A549 (cell line): ENCODE data around the gene ARMC6.

Experiments
- CHD2 ChIP-seq: fragments of 150-350 bp; IDR thresholded peaks from 2 replicates; pipeline ENCODE4 v1.6.1; 2014; ENCODE audit warnings: low read length; ENCODE audit not compliant: partially characterized antibody
- ESRRA ChIP-seq: fragments of 150-350 bp; IDR thresholded peaks from 2 replicates; pipeline ENCODE4 v1.6.1; 2014; ENCODE audit warnings: mild to moderate bottlenecking, low read length, borderline replicate concordance
- HOXB13 ChIP-seq: fragments of 250-450 bp; sonication (Bioruptor Pico); IDR thresholded peaks from 2 replicates; pipeline ENCODE4 v1.5.0; 2020; ENCODE audit warnings: low read depth, mild to moderate bottlenecking, moderate library complexity
- MAFK ChIP-seq: fragments of 450-650 bp; IDR thresholded peaks from 2 replicates; pipeline ENCODE4 v1.6.1; 2014; ENCODE audit not compliant: partially characterized antibody
- PHF8 ChIP-seq: fragments of 200-600 bp; sonication (generic); IDR thresholded peaks from 2 replicates; pipeline ENCODE4 v1.6.1; 2016; ENCODE audit warnings: low read depth, mild to moderate bottlenecking, antibody characterized with exemption, moderate library complexity, borderline replicate concordance
- POLR2A ChIP-seq: IDR thresholded peaks from 2 replicates; pipeline ENCODE4 v1.6.1; 2012; ENCODE audit warnings: mild to moderate bottlenecking, low read length
- RAD21 ChIP-seq, 2 experiments: fragments of >200 bp in 1 of 2; sonication (Bioruptor Twin) in 1 of 2; formaldehyde crosslinking in 1 of 2; IDR thresholded peaks in 1 of 2; conservative IDR thresholded peaks in 1 of 2; 2 replicates in 1 of 2; 3 replicates in 1 of 2; pipeline ENCODE4 v1.6.1; 2012 to 2018; ENCODE audit warnings: inconsistent platforms in 1 of 2
- SMC3 ChIP-seq: fragments of >200 bp; sonication (Bioruptor Twin); formaldehyde crosslinking; IDR thresholded peaks from 3 replicates; pipeline ENCODE4 v1.6.1; 2018; ENCODE audit warnings: inconsistent platforms
- TFCP2L1 ChIP-seq: fragments of 250-450 bp; sonication (Bioruptor Pico); IDR thresholded peaks from 2 replicates; pipeline ENCODE4 v1.5.0; 2021; ENCODE audit warnings: mild to moderate bottlenecking
- TF ChIP-seq, protein P1 (sequence below): fragments of 200-600 bp; sonication (generic); IDR thresholded peaks from 2 replicates; pipeline ENCODE4 v1.6.1; 2016; ENCODE audit warnings: antibody characterized with exemption, mild to moderate bottlenecking, moderate library complexity
- TF ChIP-seq, protein P2 (sequence below): fragments of >200 bp; sonication (Bioruptor Twin); formaldehyde crosslinking; IDR thresholded peaks from 3 replicates; pipeline ENCODE4 v1.5.1; 2016
- TF ChIP-seq, protein P3 (sequence below): fragments of 150-350 bp; IDR thresholded peaks from 2 replicates; pipeline ENCODE4 v1.6.1; 2014; ENCODE audit warnings: low read depth, mild to moderate bottlenecking, low read length

DNA sequence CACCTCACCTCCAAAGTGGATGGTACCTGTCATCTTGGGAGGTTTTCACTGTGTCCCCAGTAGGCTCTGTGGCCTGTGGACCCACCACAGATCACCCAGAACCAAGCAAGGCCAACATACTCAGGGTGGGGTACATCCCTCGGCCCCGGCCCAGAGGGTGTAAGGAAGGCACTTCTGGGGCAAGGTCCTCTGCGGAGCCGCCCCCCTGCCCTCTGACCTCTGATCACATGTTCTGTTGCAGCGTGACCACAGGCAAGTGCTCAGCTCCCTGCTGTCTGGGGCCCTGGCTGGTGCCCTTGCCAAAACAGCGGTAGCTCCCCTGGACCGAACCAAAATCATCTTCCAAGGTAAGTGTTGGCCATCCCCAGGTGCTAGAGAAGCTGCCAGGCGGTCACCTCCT lies 68.1 kb downstream of the ARMC6 start:
- TF ChIP-seq RAD21 (conservative IDR thresholded peaks at IDR 0.05 in 1 of 2, IDR thresholded peaks at IDR 0.05 in 1 of 2), result no peak
- TF ChIP-seq, protein P1, sequence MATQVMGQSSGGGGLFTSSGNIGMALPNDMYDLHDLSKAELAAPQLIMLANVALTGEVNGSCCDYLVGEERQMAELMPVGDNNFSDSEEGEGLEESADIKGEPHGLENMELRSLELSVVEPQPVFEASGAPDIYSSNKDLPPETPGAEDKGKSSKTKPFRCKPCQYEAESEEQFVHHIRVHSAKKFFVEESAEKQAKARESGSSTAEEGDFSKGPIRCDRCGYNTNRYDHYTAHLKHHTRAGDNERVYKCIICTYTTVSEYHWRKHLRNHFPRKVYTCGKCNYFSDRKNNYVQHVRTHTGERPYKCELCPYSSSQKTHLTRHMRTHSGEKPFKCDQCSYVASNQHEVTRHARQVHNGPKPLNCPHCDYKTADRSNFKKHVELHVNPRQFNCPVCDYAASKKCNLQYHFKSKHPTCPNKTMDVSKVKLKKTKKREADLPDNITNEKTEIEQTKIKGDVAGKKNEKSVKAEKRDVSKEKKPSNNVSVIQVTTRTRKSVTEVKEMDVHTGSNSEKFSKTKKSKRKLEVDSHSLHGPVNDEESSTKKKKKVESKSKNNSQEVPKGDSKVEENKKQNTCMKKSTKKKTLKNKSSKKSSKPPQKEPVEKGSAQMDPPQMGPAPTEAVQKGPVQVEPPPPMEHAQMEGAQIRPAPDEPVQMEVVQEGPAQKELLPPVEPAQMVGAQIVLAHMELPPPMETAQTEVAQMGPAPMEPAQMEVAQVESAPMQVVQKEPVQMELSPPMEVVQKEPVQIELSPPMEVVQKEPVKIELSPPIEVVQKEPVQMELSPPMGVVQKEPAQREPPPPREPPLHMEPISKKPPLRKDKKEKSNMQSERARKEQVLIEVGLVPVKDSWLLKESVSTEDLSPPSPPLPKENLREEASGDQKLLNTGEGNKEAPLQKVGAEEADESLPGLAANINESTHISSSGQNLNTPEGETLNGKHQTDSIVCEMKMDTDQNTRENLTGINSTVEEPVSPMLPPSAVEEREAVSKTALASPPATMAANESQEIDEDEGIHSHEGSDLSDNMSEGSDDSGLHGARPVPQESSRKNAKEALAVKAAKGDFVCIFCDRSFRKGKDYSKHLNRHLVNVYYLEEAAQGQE, result no peak
- TF ChIP-seq, protein P2, sequence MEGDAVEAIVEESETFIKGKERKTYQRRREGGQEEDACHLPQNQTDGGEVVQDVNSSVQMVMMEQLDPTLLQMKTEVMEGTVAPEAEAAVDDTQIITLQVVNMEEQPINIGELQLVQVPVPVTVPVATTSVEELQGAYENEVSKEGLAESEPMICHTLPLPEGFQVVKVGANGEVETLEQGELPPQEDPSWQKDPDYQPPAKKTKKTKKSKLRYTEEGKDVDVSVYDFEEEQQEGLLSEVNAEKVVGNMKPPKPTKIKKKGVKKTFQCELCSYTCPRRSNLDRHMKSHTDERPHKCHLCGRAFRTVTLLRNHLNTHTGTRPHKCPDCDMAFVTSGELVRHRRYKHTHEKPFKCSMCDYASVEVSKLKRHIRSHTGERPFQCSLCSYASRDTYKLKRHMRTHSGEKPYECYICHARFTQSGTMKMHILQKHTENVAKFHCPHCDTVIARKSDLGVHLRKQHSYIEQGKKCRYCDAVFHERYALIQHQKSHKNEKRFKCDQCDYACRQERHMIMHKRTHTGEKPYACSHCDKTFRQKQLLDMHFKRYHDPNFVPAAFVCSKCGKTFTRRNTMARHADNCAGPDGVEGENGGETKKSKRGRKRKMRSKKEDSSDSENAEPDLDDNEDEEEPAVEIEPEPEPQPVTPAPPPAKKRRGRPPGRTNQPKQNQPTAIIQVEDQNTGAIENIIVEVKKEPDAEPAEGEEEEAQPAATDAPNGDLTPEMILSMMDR, result no peak
- no peak for TF ChIP-seq TFCP2L1
- TF ChIP-seq HOXB13 (CRISPR knock-in tag), result no peak
- no peak for TF ChIP-seq POLR2A
- no peak for TF ChIP-seq SMC3
- TF ChIP-seq, protein P3, sequence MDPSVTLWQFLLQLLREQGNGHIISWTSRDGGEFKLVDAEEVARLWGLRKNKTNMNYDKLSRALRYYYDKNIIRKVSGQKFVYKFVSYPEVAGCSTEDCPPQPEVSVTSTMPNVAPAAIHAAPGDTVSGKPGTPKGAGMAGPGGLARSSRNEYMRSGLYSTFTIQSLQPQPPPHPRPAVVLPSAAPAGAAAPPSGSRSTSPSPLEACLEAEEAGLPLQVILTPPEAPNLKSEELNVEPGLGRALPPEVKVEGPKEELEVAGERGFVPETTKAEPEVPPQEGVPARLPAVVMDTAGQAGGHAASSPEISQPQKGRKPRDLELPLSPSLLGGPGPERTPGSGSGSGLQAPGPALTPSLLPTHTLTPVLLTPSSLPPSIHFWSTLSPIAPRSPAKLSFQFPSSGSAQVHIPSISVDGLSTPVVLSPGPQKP, result no peak
- TF ChIP-seq ESRRA, result no peak
- no peak for TF ChIP-seq MAFK
- no peak for TF ChIP-seq PHF8
- no peak for TF ChIP-seq CHD2
